ENCODE data around the gene GOLPH3L. TPM values are rescaled to one million over a fixed set of nuclear protein-coding genes. Genes with fewer than 3 reads are reported as not detected.
"Not testable (repeated sequence)": the region's sequence is repeated elsewhere in the genome, so short reads cannot be mapped to it uniquely, and the experiment has no call there.

Gene GOLPH3L
- 10 to 100 TPM; 10.3 to 26.6 (median 19.2) TPM for polyA plus RNA-seq

DNA sequence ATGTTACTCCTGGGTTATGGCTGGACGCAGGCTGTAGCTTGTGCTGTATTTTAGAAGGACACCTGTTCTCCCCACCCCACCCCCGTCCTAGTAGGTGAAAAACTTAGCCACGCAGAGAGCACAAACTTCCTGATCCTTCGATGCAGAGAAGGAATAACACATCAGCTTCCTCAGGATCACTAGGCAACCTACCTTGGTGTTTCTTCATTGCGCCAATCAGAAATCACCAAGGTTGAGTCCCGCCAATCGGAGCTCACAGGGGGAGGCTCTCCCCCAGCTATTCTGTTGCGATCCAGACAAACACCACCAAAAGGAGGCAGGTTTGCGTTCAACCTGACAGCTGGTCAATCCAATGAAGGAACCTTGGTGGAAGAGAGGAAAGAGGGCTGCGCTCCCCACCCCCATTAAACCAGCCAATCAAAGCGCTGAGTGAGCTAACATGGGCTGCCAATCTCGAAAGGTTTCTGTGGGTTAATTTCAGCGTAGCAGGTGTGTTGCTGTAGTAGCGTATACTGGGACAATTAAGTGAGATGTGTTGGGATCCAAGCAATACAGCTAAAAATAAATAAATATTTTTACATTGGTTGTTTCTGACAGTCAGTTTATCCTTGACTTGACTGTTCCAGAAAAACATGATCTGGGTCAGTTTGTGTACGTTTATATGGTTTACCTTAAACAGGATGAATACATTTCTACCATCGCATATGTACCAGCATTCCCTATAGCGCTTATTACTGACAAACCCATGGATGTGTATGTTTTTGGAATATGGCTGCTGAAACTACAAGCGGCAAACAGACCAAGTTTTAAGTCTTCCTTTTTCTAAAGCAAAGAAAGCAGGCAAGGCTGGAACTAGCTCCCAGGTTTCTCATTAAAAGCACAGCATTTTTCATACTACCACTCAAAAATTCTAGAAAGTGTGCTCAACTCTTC is at the start of gene GOLPH3L:
TSS of gene GOLPH3L (minus strand) at position 160 of the 933 bp plus-strand sequence. CDS start 2,316 bp downstream, outside the sequence.
- no peak within 1 kb of the TSS for H3K27ac ChIP-seq (ENCODE audit: low read depth, low read length)
- WGBS, 3 donors: 1 to 2% (median 1%) methylated on average over 18 of the region's 18 CpGs

DNA sequence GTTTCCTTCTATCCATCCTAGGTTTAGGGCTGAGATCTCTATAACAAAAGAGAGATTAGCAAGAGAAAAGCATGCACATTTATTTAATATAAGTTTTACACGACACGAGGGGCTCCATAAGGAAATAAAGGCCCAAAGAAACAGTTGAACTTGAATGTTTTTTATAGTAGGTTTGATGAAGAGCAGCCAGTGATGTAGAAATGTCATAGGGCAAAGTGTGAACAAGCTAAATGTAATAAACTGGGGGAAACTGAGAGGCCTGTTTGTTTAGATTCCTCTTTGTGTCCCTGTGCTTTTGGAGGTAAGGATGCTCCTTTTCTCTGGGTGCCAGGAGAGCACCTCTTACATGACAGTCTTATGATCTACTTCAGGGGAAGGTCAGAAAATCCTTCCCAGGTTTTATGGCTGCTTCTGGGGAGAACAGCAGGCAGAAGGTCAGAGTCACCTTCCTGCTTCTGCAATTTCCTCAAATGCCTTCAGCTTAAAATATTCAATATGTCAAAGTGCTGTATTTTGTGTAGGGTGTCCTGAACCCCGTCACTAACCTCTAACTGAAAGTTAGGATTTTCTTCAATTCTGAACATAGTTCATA is 33.3 kb upstream of the GOLPH3L start:
- 61 to 81% (median 74%) methylated on average over 3 of the region's 3 CpGs for WGBS, 3 donors
- no peak overlapping the region for H3K27ac ChIP-seq (ENCODE audit: low read depth, low read length)

DNA sequence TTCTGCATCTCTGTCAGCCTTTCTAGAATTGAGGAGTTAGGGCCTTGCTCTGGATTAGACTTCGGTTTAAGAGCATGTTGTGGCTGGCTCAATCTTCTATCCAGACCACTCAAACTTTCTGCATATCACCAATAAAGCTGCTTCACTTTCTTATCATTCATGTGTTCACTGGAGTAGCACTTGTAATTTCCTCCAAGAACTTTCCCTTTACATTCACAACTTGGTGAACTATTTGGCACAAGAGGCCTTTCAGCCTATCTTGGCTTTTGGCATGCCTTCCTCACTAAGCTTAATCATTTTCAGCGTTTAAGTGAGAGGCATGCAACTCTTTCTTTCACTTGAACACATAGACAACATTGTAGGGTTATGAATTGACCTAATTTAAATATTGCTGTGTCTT is 27.4 kb upstream of the GOLPH3L start:
- WGBS, 3 donors: 63 to 78% (median 75%) methylated on average over 2 of the region's 2 CpGs
- H3K27ac ChIP-seq (ENCODE audit: low read depth, low read length): no peak overlapping the region

DNA sequence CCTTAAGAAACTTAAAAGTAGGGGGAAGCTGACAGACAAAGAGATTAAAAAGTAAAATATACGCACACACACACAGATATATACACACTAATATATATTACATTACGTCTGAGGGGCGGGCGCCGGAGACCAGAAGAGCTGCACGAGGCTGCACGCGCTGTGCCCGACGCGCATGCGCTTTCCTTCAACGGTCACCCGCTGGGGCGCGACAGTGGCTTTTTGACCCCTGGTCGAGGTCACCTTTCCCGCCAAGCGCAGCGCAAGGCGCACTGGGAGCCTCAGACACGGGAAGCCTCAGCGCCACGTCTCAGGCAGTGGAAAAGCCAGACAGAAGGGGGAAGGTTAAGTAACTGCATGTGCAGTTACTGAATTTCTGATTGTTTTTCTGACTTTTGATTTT is 23.7 kb upstream of the GOLPH3L start, which contains the start of gene HORMAD1:
TSS of gene HORMAD1 (minus strand) at position 193 of the 400 bp plus-strand sequence. CDS start 1,390 bp downstream, outside the sequence.
- 96 to 97% (median 96%) methylated on average over 24 of the region's 24 CpGs for WGBS, 3 donors
- H3K27ac ChIP-seq (ENCODE audit: low read depth, low read length): no peak within 1 kb of the TSS

DNA sequence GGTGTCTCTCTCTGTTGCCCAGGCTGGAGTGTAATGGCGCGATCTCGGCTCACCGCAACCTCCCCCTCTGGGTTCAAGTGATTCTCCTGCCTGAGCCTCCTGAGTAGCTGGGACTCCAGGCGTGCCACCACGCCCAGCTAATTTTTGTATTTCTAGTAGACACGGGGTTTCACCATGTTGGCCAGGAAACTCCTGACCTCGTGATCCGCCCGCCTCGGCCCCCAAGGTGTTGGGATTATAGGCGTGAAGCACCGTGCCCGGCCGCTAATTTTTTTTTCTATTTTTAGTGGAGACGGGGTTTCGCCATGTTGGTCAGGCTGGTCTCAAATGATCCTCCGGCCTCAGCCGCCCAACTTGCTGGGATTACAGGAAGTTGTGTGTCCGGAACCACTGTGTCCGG is 23.1 kb upstream of the GOLPH3L start:
- no peak overlapping the region for H3K27ac ChIP-seq (ENCODE audit: low read depth, low read length)

DNA sequence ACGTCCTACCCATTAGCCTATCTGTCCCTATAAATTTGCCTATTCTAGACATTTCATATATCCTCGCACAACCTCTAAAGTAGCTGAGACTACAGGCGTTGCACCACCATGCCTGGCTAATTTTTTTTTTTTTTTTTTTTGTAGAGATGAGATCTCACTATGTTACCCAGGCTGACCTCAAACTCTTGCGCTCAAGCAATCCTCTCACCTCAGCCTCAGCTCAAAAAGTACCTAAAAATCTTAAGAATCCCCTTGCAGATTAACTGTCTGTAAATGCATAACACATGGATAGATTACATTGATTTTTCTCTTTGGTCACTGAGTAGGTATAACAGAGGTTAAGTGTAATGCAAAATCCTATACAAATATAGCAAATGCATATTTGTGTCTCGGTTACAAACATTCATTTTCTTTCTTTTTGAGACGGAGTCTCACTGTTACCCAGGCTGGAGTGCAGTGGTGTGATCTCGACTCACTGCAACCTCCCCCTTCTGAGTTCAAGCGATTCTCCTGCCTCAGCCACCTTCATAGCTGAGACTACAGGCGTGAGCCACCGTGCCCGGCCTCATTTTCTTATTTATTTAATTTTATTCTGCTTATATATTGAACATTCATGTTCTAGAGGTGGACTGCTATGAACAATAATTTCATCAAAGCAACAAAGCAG is 21.4 kb upstream of the GOLPH3L start:
- 74 to 82% (median 79%) methylated on average over 11 of the region's 11 CpGs for WGBS, 3 donors
- H3K27ac ChIP-seq (ENCODE audit: low read depth, low read length): no peak overlapping the region

More for the DNA sequence above, 23.1 kb upstream of the GOLPH3L start:
- WGBS, 3 donors: 95 to 96% (median 96%) methylated on average over 21 of the region's 21 CpGs

DNA sequence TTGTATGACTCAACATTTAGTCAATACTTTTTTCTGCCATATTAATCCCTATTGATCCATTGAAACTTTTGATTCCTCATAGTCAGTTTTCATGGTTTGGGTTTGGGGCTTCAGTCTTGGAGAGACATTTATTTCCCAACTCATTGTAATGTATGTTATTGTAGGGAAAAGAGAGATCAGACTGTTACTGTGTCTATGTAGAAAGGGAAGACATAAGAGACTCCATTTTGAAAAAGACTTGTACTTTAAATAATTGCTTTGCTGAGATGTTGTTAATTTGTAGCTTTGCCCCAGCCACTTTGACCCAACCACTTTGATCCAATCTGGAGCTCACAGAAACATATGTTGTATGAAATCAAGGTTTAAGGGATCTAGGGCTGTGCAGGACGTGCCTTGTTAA is 12.1 kb upstream of the GOLPH3L start:
- 73 to 93% (median 79%) methylated on average over 1 of the region's 1 CpG for WGBS, 3 donors
- H3K27ac ChIP-seq (ENCODE audit: low read depth, low read length): not testable (repeated sequence)

DNA sequence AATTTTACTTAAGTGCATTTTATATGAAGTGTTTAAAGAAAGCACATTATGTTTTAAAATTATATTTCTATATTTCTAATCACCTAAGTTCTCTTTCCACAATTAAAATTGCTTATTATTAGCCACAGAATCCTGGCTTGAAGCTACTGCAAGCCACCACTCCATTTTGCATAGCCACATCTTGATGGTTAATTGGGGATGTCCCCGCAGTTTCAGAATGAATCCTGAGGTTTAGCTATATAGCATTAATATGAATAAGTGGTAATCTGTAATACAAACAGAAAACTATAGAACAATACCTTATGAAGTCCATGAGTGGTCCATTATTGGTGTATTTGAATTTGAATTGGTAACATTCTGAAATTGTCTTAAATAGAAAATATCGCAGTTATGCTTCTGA is 11.6 kb upstream of the GOLPH3L start:
- WGBS, 3 donors: 89 to 100% (median 94%) methylated on average over 2 of the region's 2 CpGs
- H3K27ac ChIP-seq (ENCODE audit: low read depth, low read length): no peak overlapping the region

DNA sequence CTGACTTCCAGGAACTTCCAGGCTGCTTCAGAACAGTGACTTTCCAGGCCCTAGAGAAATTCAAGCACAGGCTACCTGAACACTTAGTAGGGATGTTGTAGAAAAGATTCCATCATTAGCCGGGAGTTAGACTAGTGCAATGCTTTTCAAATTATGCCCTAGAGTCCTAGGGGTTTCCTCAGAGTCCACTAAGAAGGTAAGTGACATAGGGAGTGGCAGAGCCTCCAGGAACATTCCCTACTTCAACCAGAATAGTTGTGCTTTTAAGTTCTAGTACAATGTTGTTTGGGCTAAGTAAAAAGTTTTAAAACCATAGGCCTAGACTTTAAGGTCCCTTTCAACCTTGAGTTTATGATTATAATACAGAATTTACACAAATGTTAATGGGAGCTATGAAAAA is 9.1 kb upstream of the GOLPH3L start:
- WGBS, 3 donors: 81 to 90% (median 86%) methylated on average over 1 of the region's 1 CpG
- no peak overlapping the region for H3K27ac ChIP-seq (ENCODE audit: low read depth, low read length)

DNA sequence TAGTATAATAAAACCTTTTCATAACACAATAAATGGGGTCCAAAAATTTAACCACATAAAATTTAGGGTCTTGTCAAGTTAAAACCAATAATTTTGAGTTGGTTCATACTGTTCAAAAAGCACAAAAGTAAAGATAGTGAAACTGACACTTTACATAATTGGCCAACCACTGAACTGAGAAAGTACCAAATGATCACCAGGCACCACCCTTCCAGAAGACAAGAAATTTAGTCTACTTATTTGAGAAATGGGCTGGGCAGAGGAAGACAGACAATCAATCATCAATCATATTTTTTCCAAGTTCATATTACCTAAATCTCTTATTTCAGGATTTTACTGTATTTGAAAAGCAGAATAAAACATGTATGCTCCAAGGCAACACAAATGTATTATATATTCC is 6.5 kb upstream of the GOLPH3L start:
- no peak overlapping the region for H3K27ac ChIP-seq (ENCODE audit: low read depth, low read length)

DNA sequence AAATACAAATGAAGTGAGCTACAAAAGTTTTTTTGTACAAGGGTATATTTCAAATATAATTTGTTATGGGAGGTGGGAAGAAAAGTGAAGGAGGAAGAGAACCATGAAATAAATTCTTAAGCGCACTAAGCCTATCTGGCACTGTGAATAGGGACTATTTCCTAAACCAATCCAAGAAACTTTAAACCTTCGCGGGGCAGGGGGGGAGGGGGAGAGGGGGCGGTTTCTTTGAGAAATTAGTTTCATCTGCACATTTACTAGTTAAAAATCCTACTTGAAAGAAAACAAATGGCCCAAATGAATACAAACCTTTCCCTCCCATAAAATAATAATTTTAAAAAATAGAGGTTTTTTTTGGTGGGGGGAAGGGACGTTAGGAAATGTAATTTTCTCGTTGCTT is 364 bp downstream of the GOLPH3L start:
- H3K27ac ChIP-seq (ENCODE audit: low read depth, low read length): no peak overlapping the region
- WGBS, 3 donors: 0 to 1% (median 0%) methylated on average over 6 of the region's 6 CpGs

DNA sequence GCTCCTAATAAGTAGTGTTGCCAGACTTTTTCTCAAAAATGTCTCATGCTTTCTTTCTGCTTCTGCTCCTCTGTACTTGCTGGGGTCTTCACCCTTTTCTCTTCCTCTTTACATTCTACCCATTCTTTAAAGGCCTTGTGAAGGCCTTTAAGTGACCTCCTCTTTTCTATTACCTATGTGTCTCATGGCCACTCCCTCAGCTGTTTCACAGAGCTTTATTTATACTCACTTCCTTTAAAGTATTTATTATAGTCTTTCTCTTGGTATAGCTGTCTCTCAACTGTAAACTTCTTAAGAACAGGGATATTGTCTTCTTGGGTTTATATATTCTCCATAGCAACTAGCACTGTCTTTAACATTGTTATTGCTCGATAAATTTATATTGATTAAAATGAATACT is 792 bp downstream of the GOLPH3L start:
- WGBS, 3 donors: 7 to 27% (median 24%) methylated on average over 1 of the region's 1 CpG

DNA sequence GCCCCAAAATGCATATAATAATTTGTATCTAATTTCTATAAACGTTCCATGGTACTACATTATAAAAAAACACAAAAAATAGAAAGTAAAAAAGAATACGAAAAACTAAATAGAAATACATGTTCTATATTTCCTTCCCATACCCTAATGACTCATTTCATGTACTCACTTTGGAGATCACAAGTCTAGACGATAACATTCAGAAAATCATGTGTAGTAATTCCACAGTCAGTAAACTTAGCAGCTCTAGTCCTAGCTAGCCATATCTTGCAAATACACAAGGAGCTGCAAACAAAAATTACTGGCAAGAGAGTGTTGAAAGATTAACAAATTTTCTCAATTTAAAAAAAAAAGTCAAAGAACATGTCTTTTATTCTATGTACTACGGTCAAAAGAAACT is 1.4 kb downstream of the GOLPH3L start:
- no peak overlapping the region for H3K27ac ChIP-seq (ENCODE audit: low read depth, low read length)
- 42 to 84% (median 82%) methylated on average over 4 of the region's 4 CpGs for WGBS, 3 donors

More for the DNA sequence above, 792 bp downstream of the GOLPH3L start:
- H3K27ac ChIP-seq (ENCODE audit: low read depth, low read length): no peak overlapping the region

DNA sequence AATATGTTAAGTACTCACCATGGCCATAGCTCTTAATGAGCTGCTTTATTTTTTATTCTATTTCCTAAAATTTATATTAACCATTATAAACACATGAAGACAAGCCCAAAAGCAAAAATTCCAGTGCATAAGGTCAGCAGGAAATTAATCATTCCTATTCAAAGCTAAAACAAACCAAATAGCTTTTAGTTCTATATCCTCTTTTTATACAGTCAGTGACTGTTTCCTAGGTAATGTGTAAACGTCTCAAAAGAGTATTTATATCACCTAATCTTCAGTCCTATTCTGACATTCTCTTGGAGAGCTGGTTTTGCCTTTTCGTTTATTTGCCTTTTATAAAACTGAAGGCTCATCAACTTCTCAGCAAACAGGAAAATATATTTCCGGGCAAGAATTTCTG is 4.2 kb downstream of the GOLPH3L start:
- WGBS, 3 donors: 20 to 76% (median 65%) methylated on average over 3 of the region's 3 CpGs
- no peak overlapping the region for H3K27ac ChIP-seq (ENCODE audit: low read depth, low read length)

DNA sequence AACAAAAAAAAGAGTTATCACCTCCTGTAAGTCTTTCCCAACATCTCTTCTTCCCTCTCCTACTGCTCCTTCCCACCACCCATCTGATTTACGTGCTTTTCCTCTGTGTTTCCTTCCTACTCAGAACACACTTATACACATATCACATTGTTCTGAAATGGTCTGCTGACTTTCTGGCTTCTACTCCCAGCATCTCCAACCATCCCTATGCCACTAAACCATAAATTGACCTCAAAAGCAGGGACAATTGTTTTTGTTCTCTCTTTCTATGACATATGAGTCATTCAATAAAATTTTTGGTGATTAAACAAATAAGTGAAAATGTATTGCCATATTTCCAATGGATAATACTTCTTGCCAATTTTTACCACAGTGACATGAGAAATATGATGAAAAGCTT is 8.2 kb downstream of the GOLPH3L start:
- WGBS, 3 donors: 63 to 89% (median 71%) methylated on average over 1 of the region's 1 CpG
- H3K27ac ChIP-seq (ENCODE audit: low read depth, low read length): no peak overlapping the region

DNA sequence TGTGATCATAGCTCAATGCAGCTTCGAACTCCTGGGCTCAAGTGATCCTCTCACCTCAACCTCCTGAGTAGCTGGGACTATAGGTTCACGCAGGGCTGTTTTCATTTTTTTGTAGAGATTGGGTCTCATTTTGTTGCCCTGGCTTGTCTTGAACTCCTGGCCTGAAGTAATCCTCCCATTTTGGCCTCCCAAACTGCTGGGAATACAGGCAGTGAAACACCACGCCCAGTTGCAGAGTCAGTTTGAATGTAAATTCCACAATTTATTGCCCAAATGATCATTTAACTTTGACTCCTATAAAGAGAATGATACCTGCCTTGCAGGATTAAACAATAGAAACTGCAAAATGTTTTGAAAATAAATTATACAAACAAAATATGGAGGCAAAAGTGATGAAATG is 10.7 kb downstream of the GOLPH3L start:
- 95 to 98% (median 97%) methylated on average over 3 of the region's 3 CpGs for WGBS, 3 donors
- no peak overlapping the region for H3K27ac ChIP-seq (ENCODE audit: low read depth, low read length)

DNA sequence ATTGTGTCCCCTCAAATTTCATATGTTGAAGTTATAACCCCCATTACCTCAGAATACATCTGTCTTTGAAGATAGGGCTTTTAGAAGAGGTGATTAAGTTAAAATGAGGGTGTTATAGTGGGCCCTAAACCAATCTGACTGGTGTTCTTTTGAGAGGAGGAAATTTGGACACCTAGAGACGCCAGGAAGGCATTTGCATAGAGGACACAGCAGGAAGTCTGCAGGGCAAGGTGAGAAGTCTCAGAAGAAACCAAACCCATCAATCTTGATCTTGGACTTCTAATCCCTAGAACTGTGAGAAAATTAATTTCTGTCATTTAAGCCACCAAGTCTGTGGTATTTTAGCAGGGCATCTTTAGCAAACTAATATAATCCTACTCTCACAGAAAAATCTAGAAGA is 13.0 kb downstream of the GOLPH3L start:
- no peak overlapping the region for H3K27ac ChIP-seq (ENCODE audit: low read depth, low read length)
- 58 to 75% (median 73%) methylated on average over 1 of the region's 1 CpG for WGBS, 3 donors

DNA sequence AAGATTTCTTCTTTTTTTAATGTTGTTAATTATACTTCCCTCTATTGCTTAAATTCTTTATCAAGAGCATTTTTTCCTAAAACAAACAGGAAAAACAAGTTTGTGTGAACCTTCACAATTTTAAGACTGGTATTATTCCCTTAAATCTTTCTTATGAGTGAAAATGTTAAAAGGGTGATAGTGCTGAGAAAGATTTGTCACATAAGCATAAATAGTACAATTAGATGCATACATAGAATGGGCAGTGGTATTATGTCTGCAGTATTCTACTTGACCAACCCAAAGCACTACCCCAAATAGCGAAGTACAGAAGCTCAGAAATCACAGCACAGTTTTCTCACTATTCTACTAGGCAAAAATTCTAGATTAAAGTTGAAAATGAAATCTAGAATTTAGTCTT is 18.0 kb downstream of the GOLPH3L start:
- no peak overlapping the region for H3K27ac ChIP-seq (ENCODE audit: low read depth, low read length)
- 97 to 100% (median 97%) methylated on average over 1 of the region's 1 CpG for WGBS, 3 donors

DNA sequence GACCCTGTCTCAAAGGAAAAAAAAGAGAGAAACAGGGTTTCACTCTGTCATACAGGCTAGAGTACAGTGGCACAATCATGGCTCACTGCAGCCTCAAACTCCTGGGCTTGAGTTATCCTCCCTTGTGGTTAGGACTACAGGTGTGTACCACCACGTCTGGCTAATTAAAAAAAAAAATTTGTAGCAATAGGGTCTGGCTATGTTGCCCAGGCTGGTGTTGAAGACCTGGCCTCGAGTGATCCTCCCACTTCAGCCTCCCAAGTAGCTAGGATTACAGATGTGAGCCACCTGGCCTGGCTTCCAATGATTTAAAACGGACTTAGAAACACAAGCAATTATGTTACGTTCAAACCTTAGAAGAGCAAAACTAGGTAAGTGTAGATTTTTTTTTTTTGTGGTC is 22.1 kb downstream of the GOLPH3L start:
- 92 to 99% (median 93%) methylated on average over 4 of the region's 4 CpGs for WGBS, 3 donors
- H3K27ac ChIP-seq (ENCODE audit: low read depth, low read length): no peak overlapping the region
